22Rv1 (cell line): Measurements from ENCODE around the gene HMGN5.

Experiments
- CTCF ChIP-seq: fragments of 450-650 bp; IDR thresholded peaks from 2 replicates; pipeline ENCODE4 v1.5.1; 2017; ENCODE audit warnings: mild to moderate bottlenecking
- ZFX ChIP-seq: fragments of 450-650 bp; IDR thresholded peaks from 2 replicates; pipeline ENCODE4 v1.6.1; 2017; ENCODE audit warnings: antibody characterized with exemption, borderline replicate concordance

DNA sequence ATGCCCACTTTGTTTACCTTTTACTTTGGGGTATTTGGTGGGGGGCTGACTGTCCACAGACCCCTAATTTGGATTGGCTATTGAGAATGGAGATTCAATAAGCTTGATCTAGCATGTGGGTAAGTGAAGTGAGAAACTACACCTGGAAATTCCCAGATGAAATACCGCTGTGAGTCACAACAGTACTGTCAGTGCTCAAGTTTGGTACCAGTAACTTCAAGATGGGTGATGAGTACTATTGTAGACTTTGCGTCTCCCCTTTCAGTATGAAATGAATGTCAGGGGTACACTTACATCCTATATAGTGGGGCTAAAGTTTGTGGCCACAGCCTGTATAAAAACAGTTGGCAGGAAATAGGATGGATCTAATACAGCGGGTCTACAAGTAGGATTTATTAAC, 33.3 kb downstream of the HMGN5 start:
- TF ChIP-seq CTCF (no peak), ZFX (no peak)
